Measurements from ENCODE around the gene FTL.

Gene FTL

DNA sequence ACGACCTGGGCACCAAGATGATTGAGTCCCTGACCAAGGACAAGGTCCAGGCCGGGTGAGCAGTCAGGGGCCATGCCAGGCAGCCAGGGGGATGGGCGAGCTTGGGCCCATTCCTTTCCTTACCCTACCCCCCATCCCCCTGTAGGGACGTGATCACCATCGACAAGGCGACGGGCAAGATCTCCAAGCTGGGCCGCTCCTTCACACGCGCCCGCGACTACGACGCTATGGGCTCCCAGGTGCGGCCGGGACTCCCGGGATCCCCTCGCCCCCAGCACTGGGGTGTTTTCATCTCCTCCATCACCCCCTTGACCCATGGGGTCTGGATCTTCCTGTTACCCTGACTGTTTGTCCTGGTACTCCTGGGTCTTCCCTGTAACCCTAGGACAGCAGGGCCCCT is 44.7 kb downstream of the FTL start:
- Histone ChIP-seq H3K4ac (ENCODE audit: low read length) (no peak overlapping the region), H2AK5ac (ENCODE audit: low read depth, low read length) (no peak overlapping the region), H2BK12ac (ENCODE audit: low read length) (no peak overlapping the region), H3K79me1 (ENCODE audit: low read depth, low read length) (peaks cover 5% of the 10 kb centered on the region), H3K18ac (ENCODE audit: low read length) (no peak overlapping the region), H2AFZ (ENCODE audit: low read length) (no peak overlapping the region), H2BK15ac (ENCODE audit: low read length) (no peak overlapping the region), H2BK120ac (ENCODE audit: low read depth, low read length) (no peak overlapping the region), H2BK5ac (ENCODE audit: low read length) (no peak overlapping the region), H3K4me3 (ENCODE audit: low read length in 2 of 2) (no peak overlapping the region), H3K36me3 (replicated peaks in 1 of 2; ENCODE audit: control insufficient read depth in 2 of 2, insufficient read depth in 2 of 2, low read length in 2 of 2) (peaks cover 48 to 84% of the 10 kb centered on the region in 2 donors), H4K91ac (ENCODE audit: low read depth, low read length, poor library complexity) (no peak overlapping the region), H3K27me3 (ENCODE audit: control insufficient read depth in 3 of 3, insufficient read depth in 3 of 3, low read depth in 1 of 3, low read length in 3 of 3) (peaks cover 0 to 2% (median 0%) of the 10 kb centered on the region in 3 experiments), H3K4me1 (ENCODE audit: control insufficient read depth in 2 of 2, insufficient read depth in 1 of 2, low read depth in 1 of 2, low read length in 2 of 2) (no peaks in the 10 kb centered on the region), H3K9ac (ENCODE audit: low read depth, low read length, poor library complexity) (no peak overlapping the region), H3K27ac (replicated peaks; ENCODE audit: low read length) (no peak overlapping the region), H3K14ac (ENCODE audit: low read length) (no peak overlapping the region), H4K8ac (ENCODE audit: low read depth, low read length) (no peak overlapping the region), H3K9me3 (replicated peaks in 1 of 2; ENCODE audit: control insufficient read depth in 2 of 2, insufficient read depth in 1 of 2, low read depth in 1 of 2, low read length in 2 of 2) (no peaks in the 10 kb centered on the region), H3K23ac (ENCODE audit: low read depth, low read length, poor library complexity) (no peak overlapping the region), H3K4me2 (ENCODE audit: insufficient read depth, low read length, poor library complexity, severe bottlenecking) (no peak overlapping the region)
- WGBS, 2 donors (ENCODE audit: extremely low coverage in 2 of 2, insufficient read length in 2 of 2, insufficient replicate concordance in 1 of 2) = no CpG with 5 or more reads among the region's 18 CpGs
- DNase-seq (ENCODE audit: low spot score) = no peak

DNA sequence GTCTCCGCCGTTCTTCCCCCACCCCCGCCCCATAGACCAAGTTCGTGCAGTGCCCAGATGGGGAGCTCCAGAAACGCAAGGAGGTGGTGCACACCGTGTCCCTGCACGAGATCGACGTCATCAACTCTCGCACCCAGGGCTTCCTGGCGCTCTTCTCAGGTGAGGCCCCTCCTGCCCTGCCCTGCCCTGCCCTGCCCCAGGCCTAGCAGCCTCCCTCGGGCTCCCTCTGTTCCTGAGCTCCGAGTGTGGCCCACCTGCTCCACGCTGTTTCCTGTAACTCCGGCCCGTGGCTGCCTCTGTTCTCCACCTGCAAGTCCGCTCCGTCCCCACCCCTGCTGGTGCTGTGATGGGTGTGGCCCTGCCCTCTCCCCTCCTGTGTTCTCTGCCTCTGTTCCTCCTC is 45.3 kb downstream of the FTL start:
- Histone ChIP-seq H3K9ac (ENCODE audit: low read depth, low read length, poor library complexity) (no peak overlapping the region), H3K79me1 (ENCODE audit: low read depth, low read length) (peaks cover 5% of the 10 kb centered on the region), H2BK12ac (ENCODE audit: low read length) (no peak overlapping the region), H2BK5ac (ENCODE audit: low read length) (no peak overlapping the region), H3K4ac (ENCODE audit: low read length) (no peak overlapping the region), H2BK15ac (ENCODE audit: low read length) (no peak overlapping the region), H4K91ac (ENCODE audit: low read depth, low read length, poor library complexity) (no peak overlapping the region), H3K9me3 (replicated peaks in 1 of 2; ENCODE audit: control insufficient read depth in 2 of 2, insufficient read depth in 1 of 2, low read depth in 1 of 2, low read length in 2 of 2) (no peaks in the 10 kb centered on the region), H3K14ac (ENCODE audit: low read length) (no peak overlapping the region), H3K4me1 (ENCODE audit: control insufficient read depth in 2 of 2, insufficient read depth in 1 of 2, low read depth in 1 of 2, low read length in 2 of 2) (no peaks in the 10 kb centered on the region), H2AFZ (ENCODE audit: low read length) (no peak overlapping the region), H3K23ac (ENCODE audit: low read depth, low read length, poor library complexity) (no peak overlapping the region), H3K18ac (ENCODE audit: low read length) (no peak overlapping the region), H2AK5ac (ENCODE audit: low read depth, low read length) (no peak overlapping the region), H3K4me3 (ENCODE audit: low read length in 2 of 2) (no peak overlapping the region), H3K4me2 (ENCODE audit: insufficient read depth, low read length, poor library complexity, severe bottlenecking) (no peak overlapping the region), H3K36me3 (replicated peaks in 1 of 2; ENCODE audit: control insufficient read depth in 2 of 2, insufficient read depth in 2 of 2, low read length in 2 of 2) (peaks cover 49 to 84% of the 10 kb centered on the region in 2 donors), H3K27ac (replicated peaks; ENCODE audit: low read length) (no peak overlapping the region), H3K27me3 (ENCODE audit: control insufficient read depth in 3 of 3, insufficient read depth in 3 of 3, low read depth in 1 of 3, low read length in 3 of 3) (peaks cover 0 to 2% (median 0%) of the 10 kb centered on the region in 3 experiments), H4K8ac (ENCODE audit: low read depth, low read length) (no peak overlapping the region), H2BK120ac (ENCODE audit: low read depth, low read length) (no peak overlapping the region)
- no peak for DNase-seq (ENCODE audit: low spot score)
- WGBS, 2 donors (ENCODE audit: extremely low coverage in 2 of 2, insufficient read length in 2 of 2, insufficient replicate concordance in 1 of 2) = no CpG with 5 or more reads among the region's 18 CpGs

GRCh38 chr19:49011194-49011593 is 46.1 kb downstream of the FTL start:
- H3K36me3 ChIP-seq (replicated peaks in 1 of 2; ENCODE audit: control insufficient read depth in 2 of 2, insufficient read depth in 2 of 2, low read length in 2 of 2) = peaks cover 49 to 85% of the 10 kb centered on the region in 2 donors
- H4K8ac ChIP-seq (ENCODE audit: low read depth, low read length) = no peak overlapping the region
- DNase-seq (ENCODE audit: low spot score) = no peak
- H3K23ac ChIP-seq (ENCODE audit: low read depth, low read length, poor library complexity) = no peak overlapping the region
- no peak overlapping the region for H2AK5ac ChIP-seq (ENCODE audit: low read depth, low read length)
- no peak overlapping the region for H3K18ac ChIP-seq (ENCODE audit: low read length)
- H3K4me2 ChIP-seq (ENCODE audit: insufficient read depth, low read length, poor library complexity, severe bottlenecking) = no peak overlapping the region
- H2BK15ac ChIP-seq (ENCODE audit: low read length) = no peak overlapping the region
- H3K79me1 ChIP-seq (ENCODE audit: low read depth, low read length) = peaks cover 5% of the 10 kb centered on the region
- H3K14ac ChIP-seq (ENCODE audit: low read length) = no peak overlapping the region
- no peak overlapping the region for H2AFZ ChIP-seq (ENCODE audit: low read length)
- H2BK5ac ChIP-seq (ENCODE audit: low read length) = no peak overlapping the region
- no peak overlapping the region for H3K4me3 ChIP-seq (ENCODE audit: low read length in 2 of 2)
- no peaks in the 10 kb centered on the region for H3K9me3 ChIP-seq (replicated peaks in 1 of 2; ENCODE audit: control insufficient read depth in 2 of 2, insufficient read depth in 1 of 2, low read depth in 1 of 2, low read length in 2 of 2)
- H4K91ac ChIP-seq (ENCODE audit: low read depth, low read length, poor library complexity) = no peak overlapping the region
- H3K9ac ChIP-seq (ENCODE audit: low read depth, low read length, poor library complexity) = no peak overlapping the region
- no peak overlapping the region for H3K27ac ChIP-seq (replicated peaks; ENCODE audit: low read length)
- H3K4ac ChIP-seq (ENCODE audit: low read length) = no peak overlapping the region
- no peak overlapping the region for H2BK120ac ChIP-seq (ENCODE audit: low read depth, low read length)
- no peak overlapping the region for H2BK12ac ChIP-seq (ENCODE audit: low read length)
- no peaks in the 10 kb centered on the region for H3K27me3 ChIP-seq (ENCODE audit: control insufficient read depth in 3 of 3, insufficient read depth in 3 of 3, low read depth in 1 of 3, low read length in 3 of 3)
- no CpG with 5 or more reads among the region's 17 CpGs for WGBS, 2 donors (ENCODE audit: extremely low coverage in 2 of 2, insufficient read length in 2 of 2, insufficient replicate concordance in 1 of 2)
- H3K4me1 ChIP-seq (ENCODE audit: control insufficient read depth in 2 of 2, insufficient read depth in 1 of 2, low read depth in 1 of 2, low read length in 2 of 2) = no peaks in the 10 kb centered on the region

GRCh38 chr19:49014123-49014869 is 49.2 kb downstream of the FTL start:
- Histone ChIP-seq H3K4me3 (ENCODE audit: low read length in 2 of 2) (no peak overlapping the region), H4K91ac (ENCODE audit: low read depth, low read length, poor library complexity) (no peak overlapping the region), H2BK12ac (ENCODE audit: low read length) (no peak overlapping the region), H3K18ac (ENCODE audit: low read length) (no peak overlapping the region), H3K27ac (replicated peaks; ENCODE audit: low read length) (no peak overlapping the region), H2AK5ac (ENCODE audit: low read depth, low read length) (no peak overlapping the region), H3K36me3 (replicated peaks in 1 of 2; ENCODE audit: control insufficient read depth in 2 of 2, insufficient read depth in 2 of 2, low read length in 2 of 2) (peaks cover 35 to 73% of the 10 kb centered on the region in 2 donors), H3K79me1 (ENCODE audit: low read depth, low read length) (peaks cover 2% of the 10 kb centered on the region), H2BK120ac (ENCODE audit: low read depth, low read length) (no peak overlapping the region), H3K4me2 (ENCODE audit: insufficient read depth, low read length, poor library complexity, severe bottlenecking) (no peak overlapping the region), H3K9me3 (replicated peaks in 1 of 2; ENCODE audit: control insufficient read depth in 2 of 2, insufficient read depth in 1 of 2, low read depth in 1 of 2, low read length in 2 of 2) (no peaks in the 10 kb centered on the region), H3K27me3 (ENCODE audit: control insufficient read depth in 3 of 3, insufficient read depth in 3 of 3, low read depth in 1 of 3, low read length in 3 of 3) (peaks cover 0 to 17% (median 0%) of the 10 kb centered on the region in 3 experiments), H2BK15ac (ENCODE audit: low read length) (no peak overlapping the region), H3K23ac (ENCODE audit: low read depth, low read length, poor library complexity) (peak overlapping the region; percentile 55), H4K8ac (ENCODE audit: low read depth, low read length) (no peak overlapping the region), H3K9ac (ENCODE audit: low read depth, low read length, poor library complexity) (peak overlapping the region; percentile 21), H2BK5ac (ENCODE audit: low read length) (no peak overlapping the region), H3K4ac (ENCODE audit: low read length) (no peak overlapping the region), H3K14ac (ENCODE audit: low read length) (no peak overlapping the region), H3K4me1 (ENCODE audit: control insufficient read depth in 2 of 2, insufficient read depth in 1 of 2, low read depth in 1 of 2, low read length in 2 of 2) (peaks cover 0 to 2% of the 10 kb centered on the region in 2 donors), H2AFZ (ENCODE audit: low read length) (no peak overlapping the region)
- WGBS, 2 donors (ENCODE audit: extremely low coverage in 2 of 2, insufficient read length in 2 of 2, insufficient replicate concordance in 1 of 2) = no CpG with 5 or more reads among the region's 32 CpGs
- DNase-seq (ENCODE audit: low spot score) = no peak

Measured in neuronal stem cell (in vitro differentiated cells).